ENCODE results near the gene RASGEF1C.

The RASGEF1C gene

GRCh38 chr5:180118391-180118791 is 90.6 kb downstream of the RASGEF1C start:
- FAIRE-seq = no peak

GRCh38 chr5:180117000-180117725 is 91.8 kb downstream of the RASGEF1C start:
- no peak for FAIRE-seq

GRCh38 chr5:180116077-180116999 is 92.7 kb downstream of the RASGEF1C start:
- no peak for FAIRE-seq

- no peak for FAIRE-seq
These were observed 93.5 kb downstream of the RASGEF1C start for GRCh38 chr5:180115326-180116076.

GRCh38 chr5:180114304-180115003 is 94.6 kb downstream of the RASGEF1C start:
- FAIRE-seq = no peak

GRCh38 chr5:180113660-180114303 is 95.2 kb downstream of the RASGEF1C start:
- no peak for FAIRE-seq

GRCh38 chr5:180112181-180112861 is 96.7 kb downstream of the RASGEF1C start:
- FAIRE-seq = no peak

- no peak for FAIRE-seq
These were observed 97.6 kb downstream of the RASGEF1C start for GRCh38 chr5:180111273-180112002.

GRCh38 chr5:180109920-180110319 is 99.1 kb downstream of the RASGEF1C start:
- FAIRE-seq = no peak

GRCh38 chr5:180107005-180107404 is 102.0 kb downstream of the RASGEF1C start:
- FAIRE-seq = no peak

GRCh38 chr5:180105827-180106312 is 103.1 kb downstream of the RASGEF1C start:
- FAIRE-seq = no peak

GRCh38 chr5:180104168-180104530 is 104.9 kb downstream of the RASGEF1C start:
- no peak for FAIRE-seq

GRCh38 chr5:180103487-180104167 is 105.4 kb downstream of the RASGEF1C start:
- no peak for FAIRE-seq

GRCh38 chr5:180102636-180103035 is 106.4 kb downstream of the RASGEF1C start:
- no peak for FAIRE-seq

- FAIRE-seq = no peak
These were observed 107.4 kb downstream of the RASGEF1C start for GRCh38 chr5:180101451-180102105.

- FAIRE-seq = no peak
These were observed 108.2 kb downstream of the RASGEF1C start for GRCh38 chr5:180100621-180101450.

GRCh38 chr5:180099733-180100611 is 109.0 kb downstream of the RASGEF1C start:
- no peak for FAIRE-seq

Data from endometrium (tissue), 2 donors.